ENCODE data around the gene ZNF664. TPM values are rescaled to one million over a fixed set of nuclear protein-coding genes. Genes with fewer than 3 reads are reported as not detected.

ZNF664 gene
- total and polyA plus RNA-seq, 2 of the 8 experiments (the other 6 are each of a cell fraction or from before 2014, with no cell fraction given), result 22.8 to 51.4 TPM

- no peak overlapping the region for H3K4ac ChIP-seq (replicated peaks; ENCODE audit: insufficient read length, low read depth, low read length)
- H2AFZ ChIP-seq (ENCODE audit: low read length), result no peak overlapping the region
- DNase-seq (ENCODE audit: low read depth in 1 of 2, low spot score in 2 of 2), result no peak
- H3K79me2 ChIP-seq (ENCODE audit: control insufficient read depth in 1 of 2, insufficient read depth in 2 of 2, low read length in 2 of 2), result no peaks in the 10 kb centered on the region
- no peak overlapping the region for H3K14ac ChIP-seq (ENCODE audit: insufficient read length)
- H3K27me3 ChIP-seq (replicated peaks in 1 of 4; ENCODE audit: control insufficient read depth in 3 of 4, extremely low read depth in 1 of 4, insufficient read depth in 3 of 4, low read length in 3 of 4), result peaks cover 0 to 16% (median 2%) of the 10 kb centered on the region in 4 experiments; a peak in 5 of 7 replicates
- no peaks in the 10 kb centered on the region for H3K36me3 ChIP-seq (ENCODE audit: control insufficient read depth in 2 of 4, insufficient read depth in 4 of 4, low read length in 3 of 4)
- no peak overlapping the region for H3K4me2 ChIP-seq (ENCODE audit: insufficient read depth in 1 of 2, low read depth in 2 of 2, low read length in 2 of 2)
- no peak overlapping the region for H3K27ac ChIP-seq (ENCODE audit: low read depth, low read length)
- no peak for FAIRE-seq
- H3K4me3 ChIP-seq (ENCODE audit: extremely low read depth in 1 of 4, insufficient read depth in 2 of 4, low read depth in 3 of 4, low read length in 4 of 4), result no peak overlapping the region
- H3K9ac ChIP-seq (replicated peaks in 1 of 4; ENCODE audit: extremely low read depth in 1 of 4, low read depth in 3 of 4, low read length in 3 of 4), result no peak overlapping the region
- H2AK5ac ChIP-seq (ENCODE audit: low read depth, low read length), result no peak overlapping the region
- H3K79me1 ChIP-seq (ENCODE audit: low read depth, low read length), result no peaks in the 10 kb centered on the region
- no peak overlapping the region for H2BK12ac ChIP-seq (ENCODE audit: low read depth, low read length)
- no peak overlapping the region for H4K8ac ChIP-seq (ENCODE audit: extremely low read depth, insufficient read depth, low read length)
- H4K5ac ChIP-seq (ENCODE audit: insufficient read length, low read depth, low read length), result no peak overlapping the region
- ChIA-PET CTCF (ENCODE audit: partially characterized antibody) (interaction anchor here (1.3 to 2.3 kb wide), 3 partner anchors 13 to 44 kb away, joined by 3 to 9 read pairs (median 3); no protein-coding TSS in a partner anchor), POLR2A (ENCODE audit: partially characterized antibody) (no interaction called here)
- no peaks in the 10 kb centered on the region; a peak in 1 of 4 replicates for H3K9me3 ChIP-seq (ENCODE audit: insufficient read depth in 2 of 2, low read depth in 1 of 2, low read length in 1 of 2)
- H2BK5ac ChIP-seq (ENCODE audit: low read depth, low read length), result no peak overlapping the region
- H4K20me1 ChIP-seq (replicated peaks in 1 of 2; ENCODE audit: control insufficient read depth in 1 of 2, insufficient read depth in 2 of 2, low read length in 2 of 2), result peaks cover 0 to 6% of the 10 kb centered on the region in 2 experiments
- no peak overlapping the region for H2BK120ac ChIP-seq (replicated peaks; ENCODE audit: low read depth, low read length)
- no peaks in the 10 kb centered on the region for H3K23me2 ChIP-seq (ENCODE audit: low read depth, low read length)
- H3K4me1 ChIP-seq (replicated peaks in 1 of 4; ENCODE audit: control insufficient read depth in 3 of 4, insufficient read depth in 4 of 4, low read length in 3 of 4), result no peaks in the 10 kb centered on the region
- H3K56ac ChIP-seq (replicated peaks; ENCODE audit: insufficient read length, low read depth, low read length), result no peak overlapping the region
- WGBS, 2 experiments (ENCODE audit: extremely low coverage in 1 of 2, insufficient coverage in 1 of 2, insufficient read length in 1 of 2, insufficient replicate concordance in 2 of 2, low coverage in 1 of 2, low lambda C conversion rate in 2 of 2, missing lambda C conversion rate in 1 of 2), result 91% methylated on average over 4 of the region's 4 CpGs; no CpG with 5 or more reads in 1 of the 2 experiments
- H3K18ac ChIP-seq (ENCODE audit: extremely low read depth, low read length), result no peak overlapping the region
- H2BK20ac ChIP-seq (ENCODE audit: low read length), result no peak overlapping the region
- H4K91ac ChIP-seq (replicated peaks; ENCODE audit: insufficient read length, low read length), result no peak overlapping the region
- no peak overlapping the region for H3K23ac ChIP-seq (ENCODE audit: insufficient read length)
- TF ChIP-seq RXRA (IDR thresholded peaks at IDR 0.05; ENCODE audit: insufficient read depth, low read depth, low read length) (no peak), SIRT6 (IDR thresholded peaks at IDR 0.05; ENCODE audit: low read length) (no peak), SRF (IDR thresholded peaks at IDR 0.05; ENCODE audit: low read depth, low read length) (no peak)
- H2BK15ac ChIP-seq (ENCODE audit: low read length), result no peak overlapping the region
These were observed 21.5 kb upstream of the ZNF664 start for GRCh38 chr12:123951467-123951866.
